ENCODE results near the gene STX10.

Gene STX10

GRCh38 chr19:13098277-13099072 lies 51.7 kb downstream of the STX10 start:
- H3K9ac ChIP-seq (ENCODE audit: low read depth, low read length), result peak overlapping the region; percentile 54
- H3K9me3 ChIP-seq (ENCODE audit: control insufficient read depth, insufficient read depth, low read length), result no peaks in the 10 kb centered on the region
- no peaks in the 10 kb centered on the region for H3K36me3 ChIP-seq (ENCODE audit: insufficient read depth, low read length)
- H3K4me1 ChIP-seq (ENCODE audit: insufficient read depth, low read length), result peaks cover 9% of the 10 kb centered on the region; the same call in 1 of the 2 replicates

- Histone ChIP-seq H3K9ac (ENCODE audit: low read depth, low read length) (no peak overlapping the region; the same call in 1 of the 2 replicates), H3K4me1 (ENCODE audit: insufficient read depth, low read length) (peaks cover 4% of the 10 kb centered on the region; the same call in 1 of the 2 replicates), H3K9me3 (ENCODE audit: control insufficient read depth, insufficient read depth, low read length) (no peaks in the 10 kb centered on the region), H3K36me3 (ENCODE audit: insufficient read depth, low read length) (no peaks in the 10 kb centered on the region)
Observed at GRCh38 chr19:13097463-13098258, 52.5 kb downstream of the STX10 start.

- Histone ChIP-seq H3K9ac (ENCODE audit: low read depth, low read length) (peak overlapping the region; percentile 66; the same call in 1 of the 2 replicates), H3K4me1 (ENCODE audit: insufficient read depth, low read length) (peaks cover 7% of the 10 kb centered on the region), H3K36me3 (ENCODE audit: insufficient read depth, low read length) (no peaks in the 10 kb centered on the region), H3K9me3 (ENCODE audit: control insufficient read depth, insufficient read depth, low read length) (no peaks in the 10 kb centered on the region)
Observed at GRCh38 chr19:13097033-13097462, 53.1 kb downstream of the STX10 start.

GRCh38 chr19:13095934-13096927 lies 53.9 kb downstream of the STX10 start:
- peaks cover 15% of the 10 kb centered on the region for H3K4me1 ChIP-seq (ENCODE audit: insufficient read depth, low read length)
- H3K36me3 ChIP-seq (ENCODE audit: insufficient read depth, low read length), result no peaks in the 10 kb centered on the region
- peak overlapping the region; percentile 66 for H3K9ac ChIP-seq (ENCODE audit: low read depth, low read length)

GRCh38 chr19:13095393-13095784 lies 54.8 kb downstream of the STX10 start:
- no peaks in the 10 kb centered on the region for H3K9me3 ChIP-seq (ENCODE audit: control insufficient read depth, insufficient read depth, low read length)
- H3K4me1 ChIP-seq (ENCODE audit: insufficient read depth, low read length), result peaks cover 20% of the 10 kb centered on the region
- H3K36me3 ChIP-seq (ENCODE audit: insufficient read depth, low read length), result no peaks in the 10 kb centered on the region
- peak overlapping the region; percentile 66; the same call in 1 of the 2 replicates for H3K9ac ChIP-seq (ENCODE audit: low read depth, low read length)

More at GRCh38 chr19:13095934-13096927, 53.9 kb downstream of the STX10 start:
- no peaks in the 10 kb centered on the region for H3K9me3 ChIP-seq (ENCODE audit: control insufficient read depth, insufficient read depth, low read length)

- no peaks in the 10 kb centered on the region for H3K36me3 ChIP-seq (ENCODE audit: insufficient read depth, low read length)
- H3K9ac ChIP-seq (ENCODE audit: low read depth, low read length), result peak overlapping the region; percentile 66; the same call in 1 of the 2 replicates
- peaks cover 20% of the 10 kb centered on the region for H3K4me1 ChIP-seq (ENCODE audit: insufficient read depth, low read length)
- no peaks in the 10 kb centered on the region for H3K9me3 ChIP-seq (ENCODE audit: control insufficient read depth, insufficient read depth, low read length)
Observed at GRCh38 chr19:13094771-13095392, 55.3 kb downstream of the STX10 start.

GRCh38 chr19:13094106-13094504 lies 56.1 kb downstream of the STX10 start:
- no peaks in the 10 kb centered on the region for H3K36me3 ChIP-seq (ENCODE audit: insufficient read depth, low read length)
- no peaks in the 10 kb centered on the region for H3K9me3 ChIP-seq (ENCODE audit: control insufficient read depth, insufficient read depth, low read length)
- peaks cover 20% of the 10 kb centered on the region for H3K4me1 ChIP-seq (ENCODE audit: insufficient read depth, low read length)
- no peak overlapping the region for H3K9ac ChIP-seq (ENCODE audit: low read depth, low read length)

Data from ES-I3 (cell line).